GM12878 (cell line): Measurements from ENCODE around the gene ZNF48. TPM values are rescaled to one million over a fixed set of nuclear protein-coding genes. Genes with fewer than 3 reads are reported as not detected.

Experiments used
- ATAC-seq: fragments of 200-7000 bp; cut with Tn5 transposase; 3 replicates; pipeline ENCODE4 v1.9.1; 2020; ENCODE audit warnings: mild to moderate bottlenecking, moderate library complexity
- BruUV-seq: library from RNA; stranded (reverse); fragments of 400-500 nt; replicated peaks from 2 replicates; lab custom pipeline; 2021; lab: Mats Ljungman, UMichigan
- CTCF ChIA-PET: fragments of 300-600 bp; sonication (Branson Sonifier 250); formaldehyde crosslinking; extraction: SDS; loops from one replicate; lab custom pipeline; 2021; ENCODE audit warnings: inconsistent platforms; lab: Yijun Ruan, JAX
- POLR2A ChIA-PET: fragments of 350-600 bp; formaldehyde crosslinking; extraction: SDS; loops from one replicate; lab custom pipeline; 2021; ENCODE audit warnings: inconsistent platforms; lab: Charles Lee
- RAD21 ChIA-PET: fragments of 300-600 bp; sonication (Branson Sonifier 250); formaldehyde crosslinking; loops from one replicate; lab custom pipeline; 2023; ENCODE audit warnings: antibody characterized with exemption; ENCODE audit not compliant: unreplicated experiment; lab: Charles Lee
- SMC1A ChIA-PET: fragments of 300-600 bp; sonication (Branson Sonifier 250); formaldehyde crosslinking; loops from one replicate; lab custom pipeline; 2023; ENCODE audit not compliant: unreplicated experiment, uncharacterized antibody; lab: Charles Lee
- DNase-seq: peaks from one replicate; pipeline ENCODE4 v3.0.0-alpha.2; 2011; ENCODE audit warnings: low read depth, low spot score
- FAIRE-seq: peaks from 3 replicates; lab custom pipeline; 2011; peaks lifted over from hg19 to GRCh38; lab: Jason Lieb, UNC
- H2AFZ ChIP-seq: 2 replicates; pipeline ENCODE4 v1.6.0; 2011; ENCODE audit warnings: low read depth, low read length, control low read depth; ENCODE audit not compliant: control insufficient read depth
- H3K27ac ChIP-seq: 2 replicates; pipeline ENCODE4 v1.5.1; 2011; ENCODE audit warnings: control low read depth; ENCODE audit not compliant: control insufficient read depth, insufficient read depth
- H3K27me3 ChIP-seq, 2 experiments: replicated peaks in 1 of 2; 2 replicates each; pipeline versions ENCODE4 v1.6.0 to v1.6.1; 2011; ENCODE audit warnings: low read length in 1 of 2; ENCODE audit not compliant: control insufficient read depth in 2 of 2, insufficient read depth in 2 of 2
- H3K36me3 ChIP-seq, 2 experiments: 2 replicates each; pipeline ENCODE4 v1.5.1; 2011; ENCODE audit warnings: low read length in 1 of 2; ENCODE audit not compliant: control insufficient read depth in 2 of 2, insufficient read depth in 2 of 2
- H3K4me1 ChIP-seq: 2 replicates; pipeline ENCODE4 v1.6.1; 2011; ENCODE audit warnings: mild to moderate bottlenecking, low read length, moderate library complexity, mixed read lengths; ENCODE audit not compliant: control insufficient read depth, insufficient read depth
- H3K4me2 ChIP-seq: 2 replicates; pipeline ENCODE4 v1.6.0; 2011; ENCODE audit warnings: control low read depth; ENCODE audit not compliant: control insufficient read depth, insufficient read depth
- H3K4me3 ChIP-seq: fragments of 200-600 bp; sonication (generic); 2 replicates; pipeline ENCODE4 v1.5.1; 2016
- H3K79me2 ChIP-seq: 2 replicates; pipeline ENCODE4 v1.6.0; 2011; ENCODE audit warnings: low read length; ENCODE audit not compliant: control insufficient read depth, insufficient read depth
- H3K9ac ChIP-seq: 2 replicates; pipeline ENCODE4 v1.8.0; 2011; ENCODE audit warnings: low read length, control low read depth, mixed read lengths; ENCODE audit not compliant: control insufficient read depth, insufficient read depth
- H3K9me3 ChIP-seq: replicated peaks from 3 replicates; pipeline ENCODE4 v1.5.1; 2011; ENCODE audit warnings: mild to moderate bottlenecking, low read length; ENCODE audit not compliant: control insufficient read depth, insufficient read depth
- H4K20me1 ChIP-seq: 2 replicates; pipeline ENCODE4 v1.6.0; 2011; ENCODE audit not compliant: control insufficient read depth, insufficient read depth
- IKZF2 ChIP-seq, 2 experiments: fragments of 450-650 bp; IDR thresholded peaks; 2 replicates each; pipeline ENCODE4 v1.6.1; 2017; ENCODE audit warnings: mild to moderate bottlenecking in 2 of 2, moderate library complexity in 2 of 2
- WGBS: methylation state at CpG from one replicate; pipeline ENCODE4 v1.1.6; 2016; ENCODE audit warnings: low lambda C conversion rate; ENCODE audit not compliant: insufficient replicate concordance, insufficient coverage; ENCODE audit errors: missing lambda C conversion rate; 5-methylcytosine and 5-hydroxymethylcytosine counted together
- in situ Hi-C: fragments of 300-500 bp; cut with MboI; formaldehyde crosslinking; loops from 9 replicates; pipeline ENCODE4 v1.14.3; 2018; ENCODE audit warnings: mixed read lengths
- intact Hi-C: fragments of 100-400 bp; cut with micrococcal nuclease; formaldehyde crosslinking; loops from one replicate; pipeline ENCODE4 v1.14.2; 2022; ENCODE audit not compliant: unreplicated experiment
- polyA plus RNA-seq, 11 experiments: library from polyadenylated mRNA; depleted of rRNA in 4 of 11; unstranded in 6 of 11; stranded (reverse) in 5 of 11; fragments of >200 nt; fragmentation: Nextera tagmentation in 4 of 11; fragmentation: Illumina TruSeq in 1 of 11; extraction: Ambion mirVana in 4 of 11; extraction: Trizol in 1 of 11; gene quantifications; 1 replicate in 1 of 11; 2 replicates in 10 of 11; pipeline versions ENCODE4 v1.2.1 to v1.2.3, GENCODE V29; 2011 to 2016; ENCODE audit warnings: inconsistent platforms in 2 of 11, missing spikeins in 2 of 11, low read depth in 1 of 11
- total RNA-seq, 4 experiments: library from RNA; depleted of rRNA in 3 of 4; stranded (reverse); fragments of >200 nt in 3 of 4; fragmentation: Illumina TruSeq in 1 of 4; extraction: Trizol in 1 of 4; gene quantifications; 2 replicates each; pipeline versions ENCODE4 v1.2.1 to v1.2.3, GENCODE V29; 2013 to 2021
- TF ChIP-seq, protein P1 (sequence below): fragments of 450-650 bp; conservative IDR thresholded peaks from 2 replicates; pipeline ENCODE4 v1.6.1; 2017; ENCODE audit warnings: mild to moderate bottlenecking, moderate library complexity
- TF ChIP-seq, protein P2 (sequence below): fragments of 450-650 bp; IDR thresholded peaks from 2 replicates; pipeline ENCODE4 v1.6.1; 2016; ENCODE audit warnings: mild to moderate bottlenecking

ZNF48 gene
- total and polyA plus RNA-seq, 10 of the 15 experiments (the other 5 are each of a cell fraction or from before 2014, with no cell fraction given): 0.14 to 12.0 (median 4.2) TPM

DNA sequence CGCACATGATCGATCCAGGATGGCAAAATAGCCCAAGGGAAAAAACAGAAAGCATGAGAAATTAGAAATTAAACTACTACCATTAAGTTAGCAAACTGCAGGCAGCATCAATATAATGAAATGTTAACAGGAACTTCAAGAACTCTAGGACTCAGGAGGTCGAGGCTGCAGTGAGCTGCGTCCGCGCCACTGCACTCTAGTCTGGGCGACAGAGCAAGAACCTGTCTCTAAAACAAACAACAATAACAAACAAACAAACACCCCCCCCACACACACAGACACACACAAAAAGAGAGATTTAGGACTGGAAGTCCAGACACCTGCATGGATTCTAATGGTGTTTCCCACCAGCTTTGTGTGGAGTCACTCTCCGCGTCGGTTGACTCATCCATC, 51.0 kb downstream of the ZNF48 start:
- Histone ChIP-seq H3K4me3 (peak overlapping the region; percentile 79; the same call in 1 of the 2 replicates), H3K27me3 (no peaks in the 10 kb centered on the region), H3K79me2 (peaks cover 18% of the 10 kb centered on the region), H3K36me3 (peaks cover 0 to 2% of the 10 kb centered on the region in 2 experiments; a peak in 3 of 4 replicates), H3K9ac (peak overlapping the region; percentile 96), H2AFZ (peak overlapping the region; percentile 89), H4K20me1 (no peaks in the 10 kb centered on the region), H3K4me1 (peaks cover 14% of the 10 kb centered on the region), H3K4me2 (peak overlapping the region; percentile 58), H3K9me3 (no peaks in the 10 kb centered on the region), H3K27ac (peak overlapping the region; percentile 16; the same call in 1 of the 2 replicates)
- no peak for FAIRE-seq
- ChIA-PET SMC1A (interaction anchor here (0.7 to 19.4 kb wide), 4 partner anchors 11 to 162 kb away, joined by 3 to 431 read pairs (median 20); partner anchors contain the start of gene ITGAL), RAD21 (interaction anchor here (0.5 to 2.7 kb wide), 6 partner anchors 12 to 89 kb away, joined by 3 to 15 read pairs (median 7); partner anchors contain the start of genes DCTPP1 and ITGAL), CTCF (interaction anchor here (1.0 to 8.2 kb wide), 5 partner anchors 11 to 152 kb away, joined by 3 to 60 read pairs (median 19); partner anchors contain the start of genes DCTPP1 and ZNF747), POLR2A (interaction anchor here (1.0 to 5.4 kb wide), 6 partner anchors 9 to 212 kb away, joined by 3 to 31 read pairs (median 4); partner anchors contain the start of genes FBRS and ZNF747)
- WGBS: 79% methylated on average over 10 of the region's 10 CpGs
- TSS peak; percentile 75 for BruUV-seq
- in situ Hi-C loops: no loop called here
- no peak for DNase-seq
- intact Hi-C loops: loop anchor here (5.0 kb wide), 1 partner anchor 91 kb away; no protein-coding TSS in a partner anchor
- 0 out of 4 replicates have a peak, but pooled peaks of 1 of the 2 experiments have one; percentile 3 for TF ChIP-seq IKZF2 (IDR thresholded peaks at IDR 0.05)
- TF ChIP-seq, protein P1, sequence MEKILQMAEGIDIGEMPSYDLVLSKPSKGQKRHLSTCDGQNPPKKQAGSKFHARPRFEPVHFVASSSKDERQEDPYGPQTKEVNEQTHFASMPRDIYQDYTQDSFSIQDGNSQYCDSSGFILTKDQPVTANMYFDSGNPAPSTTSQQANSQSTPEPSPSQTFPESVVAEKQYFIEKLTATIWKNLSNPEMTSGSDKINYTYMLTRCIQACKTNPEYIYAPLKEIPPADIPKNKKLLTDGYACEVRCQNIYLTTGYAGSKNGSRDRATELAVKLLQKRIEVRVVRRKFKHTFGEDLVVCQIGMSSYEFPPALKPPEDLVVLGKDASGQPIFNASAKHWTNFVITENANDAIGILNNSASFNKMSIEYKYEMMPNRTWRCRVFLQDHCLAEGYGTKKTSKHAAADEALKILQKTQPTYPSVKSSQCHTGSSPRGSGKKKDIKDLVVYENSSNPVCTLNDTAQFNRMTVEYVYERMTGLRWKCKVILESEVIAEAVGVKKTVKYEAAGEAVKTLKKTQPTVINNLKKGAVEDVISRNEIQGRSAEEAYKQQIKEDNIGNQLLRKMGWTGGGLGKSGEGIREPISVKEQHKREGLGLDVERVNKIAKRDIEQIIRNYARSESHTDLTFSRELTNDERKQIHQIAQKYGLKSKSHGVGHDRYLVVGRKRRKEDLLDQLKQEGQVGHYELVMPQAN: no peak
- TF ChIP-seq, protein P2, sequence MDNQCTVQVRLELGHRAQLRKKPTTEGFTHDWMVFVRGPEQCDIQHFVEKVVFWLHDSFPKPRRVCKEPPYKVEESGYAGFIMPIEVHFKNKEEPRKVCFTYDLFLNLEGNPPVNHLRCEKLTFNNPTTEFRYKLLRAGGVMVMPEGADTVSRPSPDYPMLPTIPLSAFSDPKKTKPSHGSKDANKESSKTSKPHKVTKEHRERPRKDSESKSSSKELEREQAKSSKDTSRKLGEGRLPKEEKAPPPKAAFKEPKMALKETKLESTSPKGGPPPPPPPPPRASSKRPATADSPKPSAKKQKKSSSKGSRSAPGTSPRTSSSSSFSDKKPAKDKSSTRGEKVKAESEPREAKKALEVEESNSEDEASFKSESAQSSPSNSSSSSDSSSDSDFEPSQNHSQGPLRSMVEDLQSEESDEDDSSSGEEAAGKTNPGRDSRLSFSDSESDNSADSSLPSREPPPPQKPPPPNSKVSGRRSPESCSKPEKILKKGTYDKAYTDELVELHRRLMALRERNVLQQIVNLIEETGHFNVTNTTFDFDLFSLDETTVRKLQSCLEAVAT: peak; percentile 84
- no peak for ATAC-seq
